Mesenchymal stem cell (in vitro differentiated cells and primary cell): ENCODE results near the gene ELF3. TPM values are rescaled to one million over a fixed set of nuclear protein-coding genes. Genes with fewer than 3 reads are reported as not detected.

Experiments
- small RNA-seq: library from polyadenylated mRNA; stranded (forward); fragments of <200 nt; extraction: miRNeasy Mini kit (QIAGEN cat#:217004); gene quantifications from one replicate; pipeline ENCODE3, GENCODE V24; 2013; ENCODE audit warnings: low read depth

Gene ELF3

Small RNA genes lying within 50 kb of the gene (small RNA-seq; reads per million reads assigned to genes)
- gene AL691482.1: not detected
- gene AL691482.2: not detected
- not detected for gene MIR6740
- not detected for gene RF00156
